Measurements from ENCODE around the gene CDC42BPG.
A peak's percentile ranks its signal among the peaks of the same experiment; 100 is the strongest.
"Not testable (repeated sequence)": the region's sequence is repeated elsewhere in the genome, so short reads cannot be mapped to it uniquely, and the experiment has no call there.

CDC42BPG gene

GRCh38 chr11:64832467-64833197 is 11.8 kb downstream of the CDC42BPG start:
- DNase-seq = no peak

GRCh38 chr11:64831411-64831891 is 13.0 kb downstream of the CDC42BPG start:
- no peak for DNase-seq

- no peak for DNase-seq
These were observed 14.8 kb downstream of the CDC42BPG start for GRCh38 chr11:64829536-64830251.

DNA sequence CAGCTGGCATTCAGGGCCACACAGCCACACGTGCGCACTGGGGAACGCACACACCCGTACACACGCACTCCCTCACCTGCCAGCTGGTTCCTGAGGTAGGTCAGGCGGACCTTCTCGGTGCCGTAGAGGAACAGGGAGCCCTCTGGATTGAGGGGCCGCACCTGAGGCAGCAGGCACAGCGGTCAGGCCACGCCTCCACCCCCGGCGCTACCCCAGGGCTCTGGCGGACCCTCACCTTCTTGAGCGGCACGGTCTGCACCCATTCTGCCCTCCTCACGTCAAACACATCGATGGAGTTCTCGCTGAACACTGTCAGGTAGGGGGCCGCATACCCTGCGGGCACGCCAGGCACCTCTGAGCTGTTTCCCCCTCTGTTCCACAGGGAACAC is 17.0 kb downstream of the CDC42BPG start:
- no peak for DNase-seq

GRCh38 chr11:64826578-64827450 is 17.6 kb downstream of the CDC42BPG start:
- DNase-seq = no peak

DNA sequence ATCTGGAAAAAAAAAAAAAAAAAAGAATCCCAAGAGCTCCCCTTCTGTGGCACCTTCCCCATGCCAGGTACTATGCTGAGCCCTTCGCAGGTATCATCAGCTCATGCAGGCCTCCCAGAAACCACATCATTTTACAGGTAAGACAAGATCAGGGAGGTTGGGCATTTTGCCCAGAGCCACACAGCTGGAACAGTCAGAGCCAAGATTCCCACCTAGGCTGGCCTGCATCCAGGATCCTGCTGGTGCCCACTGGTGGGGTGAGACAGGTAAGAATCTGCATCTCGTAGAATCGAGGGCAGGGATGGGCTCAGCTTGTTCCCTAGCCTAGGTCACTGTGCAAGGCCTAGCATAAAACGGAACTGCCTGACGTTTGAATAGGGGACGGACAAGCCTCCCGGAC is 18.4 kb downstream of the CDC42BPG start:
- no peak for DNase-seq

- no peak for DNase-seq
These were observed 20.8 kb downstream of the CDC42BPG start for GRCh38 chr11:64823568-64824119.

DNA sequence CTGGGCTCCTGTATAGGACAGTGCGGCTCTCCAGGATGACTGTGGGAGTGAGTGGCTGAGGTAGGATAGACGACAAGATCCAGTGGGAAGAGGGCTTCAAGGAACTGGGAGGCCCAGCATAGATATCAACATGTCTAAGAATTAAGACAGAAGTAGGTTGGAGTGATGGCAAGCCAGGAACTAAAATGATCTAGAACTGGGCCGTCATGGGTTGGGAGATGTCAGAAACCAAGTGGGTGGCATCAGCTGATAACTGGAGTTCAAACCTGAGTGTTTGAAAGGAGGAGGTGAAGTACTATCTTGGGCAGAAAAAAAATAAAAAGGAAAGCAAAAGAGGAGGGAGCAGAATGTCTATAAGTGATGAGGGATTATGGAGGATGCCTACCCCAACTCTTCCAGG is 27.0 kb downstream of the CDC42BPG start:
- no peak for DNase-seq

GRCh38 chr11:64815433-64815832 is 29.0 kb downstream of the CDC42BPG start:
- DNase-seq = not testable (repeated sequence)

- no peak for DNase-seq
These were observed 29.7 kb downstream of the CDC42BPG start for GRCh38 chr11:64814712-64815187.

DNA sequence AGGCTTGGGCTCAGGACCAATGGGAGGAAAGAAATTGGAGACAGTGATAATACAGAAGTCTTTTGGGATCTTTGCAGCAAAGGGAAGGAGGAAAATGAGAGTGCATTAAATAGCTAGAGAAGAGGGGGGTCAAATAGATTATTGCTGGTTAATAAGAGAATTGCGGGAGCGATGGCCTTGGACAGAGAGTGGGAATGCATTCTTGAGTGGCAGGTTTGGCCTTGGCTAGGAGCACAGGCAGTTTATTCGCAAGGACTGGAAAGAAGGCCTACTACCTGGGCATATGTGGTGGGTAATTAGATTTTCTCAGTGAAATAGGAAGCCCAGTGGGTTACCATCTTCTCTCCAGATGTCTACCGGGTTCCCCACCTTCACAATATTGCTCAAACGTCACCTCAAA is 30.6 kb downstream of the CDC42BPG start:
- DNase-seq = no peak

DNA sequence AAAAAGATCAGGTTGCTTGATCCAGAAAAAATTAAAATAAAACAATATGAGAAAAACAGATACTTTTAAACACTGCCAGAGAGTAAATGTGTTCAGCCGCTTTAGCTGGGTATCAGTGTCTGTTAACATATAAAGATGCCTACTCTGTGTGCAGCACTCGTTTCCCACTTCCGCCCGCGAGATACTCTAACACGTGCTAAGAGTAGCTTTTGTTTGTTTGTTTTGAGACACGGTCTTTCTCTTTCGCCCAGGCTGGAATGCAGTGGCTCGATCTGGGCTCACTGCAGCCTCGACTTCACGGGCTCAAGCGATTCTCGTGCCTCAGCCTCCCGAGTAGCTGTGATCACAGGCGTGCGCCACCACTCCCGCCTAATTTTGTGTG is 33.6 kb downstream of the CDC42BPG start:
- no peak for DNase-seq

- peak; percentile 95 for DNase-seq
These were observed 34.1 kb downstream of the CDC42BPG start, which contains the start of gene MEN1 for GRCh38 chr11:64810271-64810890. TSS of gene MEN1 (minus strand) at chr11:64810551. CDS start at chr11:64810109, 442 bp downstream.

DNA sequence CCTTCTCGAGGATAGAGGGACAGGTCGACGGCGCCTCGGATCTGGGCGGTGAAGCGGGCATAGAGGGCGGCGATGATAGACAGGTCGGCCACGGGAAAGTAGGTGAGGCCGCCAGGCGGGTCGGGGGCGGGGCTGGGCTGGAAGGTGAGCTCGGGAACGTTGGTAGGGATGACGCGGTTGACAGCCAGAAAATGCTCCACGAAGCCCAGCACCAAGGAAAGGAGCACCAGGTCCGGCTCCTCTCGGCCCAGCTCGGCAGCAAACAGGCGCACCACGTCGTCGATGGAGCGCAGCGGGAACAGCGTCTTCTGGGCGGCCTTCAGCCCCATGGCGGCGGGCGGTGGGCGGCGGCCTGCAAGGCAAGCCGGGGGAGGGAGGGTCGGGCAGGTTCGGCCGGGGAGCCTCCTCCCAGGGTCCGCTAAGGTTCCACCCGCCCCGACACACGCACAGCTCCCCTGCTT is 34.6 kb downstream of the CDC42BPG start:
- DNase-seq = no peak

- no peak for DNase-seq
These were observed 39.0 kb downstream of the CDC42BPG start for GRCh38 chr11:64805481-64805880.

- DNase-seq = no peak
These were observed 39.9 kb downstream of the CDC42BPG start for GRCh38 chr11:64804346-64805210.

GRCh38 chr11:64803846-64804345 is 40.6 kb downstream of the CDC42BPG start:
- DNase-seq = no peak

GRCh38 chr11:64803158-64803845 is 41.2 kb downstream of the CDC42BPG start, which contains the start of gene MAP4K2:
TSS of gene MAP4K2 (minus strand) at chr11:64803214. CDS start at chr11:64803149, 65 bp downstream.
- DNase-seq = peak; percentile 62

GRCh38 chr11:64802370-64803157 is 41.9 kb downstream of the CDC42BPG start:
- no peak for DNase-seq
